ENCODE results near the gene PRKAB2. TPM values are rescaled to one million over a fixed set of nuclear protein-coding genes. Genes with fewer than 3 reads are reported as not detected.
"Not testable (repeated sequence)": the region's sequence is repeated elsewhere in the genome, so short reads cannot be mapped to it uniquely, and the experiment has no call there.

Gene PRKAB2
- total and polyA plus RNA-seq, 5 donors from 2014 or later = 2.4 to 10.4 (median 3.3) TPM

DNA sequence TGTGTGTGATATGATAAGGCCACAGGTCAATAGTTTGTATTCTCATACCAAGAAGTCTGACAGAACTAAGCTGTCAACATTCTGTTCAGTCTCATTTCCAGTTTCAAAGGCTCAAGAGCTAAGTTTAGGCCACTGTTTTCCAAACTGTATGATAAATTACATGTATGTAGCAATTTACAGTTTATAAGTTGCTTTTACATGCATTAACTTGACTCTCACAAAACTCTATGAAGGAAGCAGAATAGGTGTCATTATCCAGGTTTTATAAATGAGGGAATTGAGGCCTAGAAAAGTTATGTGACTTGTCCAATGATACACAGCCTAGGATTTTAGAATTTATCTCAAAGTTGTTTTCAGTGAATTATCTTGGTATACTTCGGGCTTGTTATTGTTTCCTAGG, 29.5 kb upstream of the PRKAB2 start:
- H3K9me3 ChIP-seq (ENCODE audit: control insufficient read depth in 2 of 2, low read length in 2 of 2) = no peaks in the 10 kb centered on the region
- H3K4me1 ChIP-seq (ENCODE audit: control insufficient read depth, insufficient read depth, low read length, poor library complexity, severe bottlenecking) = no peaks in the 10 kb centered on the region
- no peaks in the 10 kb centered on the region for H3K36me3 ChIP-seq (ENCODE audit: control insufficient read depth, insufficient read depth, low read length)
- no peak for ATAC-seq (ENCODE audit: low read depth in 2 of 2)
- Mint-ChIP-seq H3K4me3 (no peak overlapping the region), H3K9me3 (no peaks in the 10 kb centered on the region), H3K27me3 (no peaks in the 10 kb centered on the region), H3K4me1 (peaks cover 0 to 11% (median 3%) of the 10 kb centered on the region in 4 donors), H3K36me3 (peaks cover 21% of the 10 kb centered on the region), H3K27ac (no peak overlapping the region)
- H3K4me3 ChIP-seq (ENCODE audit: low read depth, low read length) = no peak overlapping the region
- H3K27me3 ChIP-seq (ENCODE audit: control insufficient read depth, insufficient read depth, low read length) = no peaks in the 10 kb centered on the region
- H3K27ac ChIP-seq (ENCODE audit: insufficient read depth, low read length, poor library complexity, severe bottlenecking) = no peak overlapping the region
- no peak for DNase-seq

DNA sequence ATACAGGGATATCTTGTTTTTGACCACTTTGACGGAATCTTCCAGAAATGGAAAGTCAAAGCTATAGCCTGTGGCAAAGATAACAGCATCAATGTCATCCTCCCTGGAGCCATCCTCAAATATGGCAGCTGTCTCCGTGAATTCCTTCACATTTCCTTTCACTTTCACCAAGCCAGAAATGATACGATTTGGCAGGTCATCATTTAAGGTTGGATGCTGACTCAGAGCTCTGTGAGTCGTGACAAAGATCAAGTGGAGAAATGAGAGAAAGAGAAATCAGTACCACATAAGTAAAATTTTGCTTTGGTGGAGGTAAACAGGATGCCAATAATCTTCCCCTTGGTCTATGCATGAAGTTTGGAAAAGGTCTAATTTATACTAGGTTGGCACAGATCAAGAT, 29.0 kb upstream of the PRKAB2 start:
- Mint-ChIP-seq H3K27ac (no peak overlapping the region), H3K27me3 (no peaks in the 10 kb centered on the region), H3K9me3 (no peaks in the 10 kb centered on the region), H3K36me3 (peaks cover 24% of the 10 kb centered on the region), H3K4me3 (no peak overlapping the region), H3K4me1 (peaks cover 0 to 14% (median 3%) of the 10 kb centered on the region in 4 donors)
- DNase-seq (no peak), ATAC-seq (ENCODE audit: low read depth in 2 of 2) (no peak)
- Histone ChIP-seq H3K27me3 (ENCODE audit: control insufficient read depth, insufficient read depth, low read length) (no peaks in the 10 kb centered on the region), H3K4me1 (ENCODE audit: control insufficient read depth, insufficient read depth, low read length, poor library complexity, severe bottlenecking) (no peaks in the 10 kb centered on the region), H3K4me3 (ENCODE audit: low read depth, low read length) (no peak overlapping the region), H3K27ac (ENCODE audit: insufficient read depth, low read length, poor library complexity, severe bottlenecking) (no peak overlapping the region), H3K9me3 (ENCODE audit: control insufficient read depth in 2 of 2, low read length in 2 of 2) (no peaks in the 10 kb centered on the region), H3K36me3 (ENCODE audit: control insufficient read depth, insufficient read depth, low read length) (no peaks in the 10 kb centered on the region)

DNA sequence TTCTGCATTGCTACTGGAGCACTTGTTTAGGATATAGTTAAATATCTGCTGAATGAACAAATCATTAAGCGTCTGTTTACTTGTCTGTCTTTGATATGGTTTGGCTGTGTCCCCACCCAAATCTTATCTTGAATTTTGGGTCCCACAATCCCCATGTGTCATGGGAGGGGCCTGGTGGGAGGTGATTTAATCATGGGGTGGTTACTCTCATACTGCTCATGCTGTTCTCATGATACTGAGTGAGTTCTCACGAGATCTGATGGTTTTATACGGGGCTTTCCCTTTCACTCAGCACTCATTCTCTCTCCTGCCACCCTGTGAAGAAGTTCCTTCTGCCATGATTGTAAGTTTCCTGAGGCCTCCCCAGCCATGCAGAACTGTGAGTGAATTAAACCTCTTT, 25.1 kb upstream of the PRKAB2 start:
- H3K4me3 Mint-ChIP-seq; H3K36me3 Mint-ChIP-seq; H3K27ac ChIP-seq (ENCODE audit: insufficient read depth, low read length, poor library complexity, severe bottlenecking); H3K9me3 ChIP-seq (ENCODE audit: control insufficient read depth in 2 of 2, low read length in 2 of 2); H3K27me3 Mint-ChIP-seq; H3K36me3 ChIP-seq (ENCODE audit: control insufficient read depth, insufficient read depth, low read length); H3K4me3 ChIP-seq (ENCODE audit: low read depth, low read length); H3K9me3 Mint-ChIP-seq; DNase-seq; H3K4me1 ChIP-seq (ENCODE audit: control insufficient read depth, insufficient read depth, low read length, poor library complexity, severe bottlenecking); H3K27me3 ChIP-seq (ENCODE audit: control insufficient read depth, insufficient read depth, low read length); ATAC-seq (ENCODE audit: low read depth in 2 of 2); H3K27ac Mint-ChIP-seq: not testable (repeated sequence)
- peaks cover 0 to 11% (median 3%) of the 10 kb centered on the region in 4 donors for H3K4me1 Mint-ChIP-seq

DNA sequence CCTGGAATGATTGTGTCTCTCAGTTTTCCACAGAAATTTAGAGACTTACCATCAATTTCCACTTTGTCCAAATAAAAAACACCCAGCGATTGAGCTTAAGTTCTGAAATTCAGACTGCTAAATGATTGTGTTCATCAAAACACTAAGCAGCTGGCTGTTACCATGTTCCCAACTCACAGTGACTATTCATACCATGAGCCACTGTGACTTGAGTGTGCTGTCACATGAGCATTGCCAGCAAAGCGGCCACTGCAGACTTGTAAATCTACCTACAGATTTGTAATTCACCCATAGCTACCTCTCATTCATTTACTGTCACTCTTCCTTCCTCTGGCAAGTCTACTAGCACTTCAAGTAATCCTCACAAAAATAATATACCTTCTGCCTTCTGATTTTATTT, 17.2 kb upstream of the PRKAB2 start:
- no peaks in the 10 kb centered on the region for H3K4me1 ChIP-seq (ENCODE audit: control insufficient read depth, insufficient read depth, low read length, poor library complexity, severe bottlenecking)
- DNase-seq (no peak), ATAC-seq (ENCODE audit: low read depth in 2 of 2) (no peak)
- H3K4me3 Mint-ChIP-seq = no peak overlapping the region
- no peaks in the 10 kb centered on the region for H3K4me1 Mint-ChIP-seq
- H3K4me3 ChIP-seq (ENCODE audit: low read depth, low read length) = no peak overlapping the region
- peaks cover 0 to 5% (median 0%) of the 10 kb centered on the region in 7 donors for H3K9me3 Mint-ChIP-seq
- no peaks in the 10 kb centered on the region for H3K27me3 Mint-ChIP-seq
- no peak overlapping the region for H3K27ac ChIP-seq (ENCODE audit: insufficient read depth, low read length, poor library complexity, severe bottlenecking)
- H3K27ac Mint-ChIP-seq = no peak overlapping the region
- H3K27me3 ChIP-seq (ENCODE audit: control insufficient read depth, insufficient read depth, low read length) = no peaks in the 10 kb centered on the region
- no peaks in the 10 kb centered on the region for H3K36me3 Mint-ChIP-seq
- no peaks in the 10 kb centered on the region for H3K9me3 ChIP-seq (ENCODE audit: control insufficient read depth in 2 of 2, low read length in 2 of 2)
- H3K36me3 ChIP-seq (ENCODE audit: control insufficient read depth, insufficient read depth, low read length) = no peaks in the 10 kb centered on the region

DNA sequence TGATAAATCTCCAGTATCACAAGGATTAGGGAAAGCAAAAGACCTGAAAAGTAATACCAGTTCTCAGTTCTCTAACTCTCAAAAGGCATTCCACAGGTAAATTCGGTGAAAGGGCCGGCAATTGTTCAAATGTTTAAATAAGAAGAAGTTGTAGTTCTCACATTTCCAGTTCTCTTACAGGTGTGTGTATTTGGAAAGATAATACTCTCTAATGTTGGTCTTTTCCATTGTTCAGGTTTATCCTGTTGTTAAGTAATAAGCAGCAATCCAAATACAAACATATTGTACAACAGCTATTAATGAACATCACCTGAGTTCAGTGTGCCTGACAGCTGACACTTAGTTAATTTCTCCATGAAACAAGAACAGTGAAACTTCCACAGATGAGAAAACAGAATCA, 13.2 kb upstream of the PRKAB2 start:
- no peaks in the 10 kb centered on the region for H3K4me1 ChIP-seq (ENCODE audit: control insufficient read depth, insufficient read depth, low read length, poor library complexity, severe bottlenecking)
- no peak for ATAC-seq (ENCODE audit: low read depth in 2 of 2)
- Mint-ChIP-seq H3K27ac (no peak overlapping the region), H3K4me3 (no peak overlapping the region), H3K4me1 (no peaks in the 10 kb centered on the region), H3K27me3 (no peaks in the 10 kb centered on the region), H3K36me3 (no peaks in the 10 kb centered on the region), H3K9me3 (peaks cover 0 to 4% (median 0%) of the 10 kb centered on the region in 7 donors)
- H3K4me3 ChIP-seq (ENCODE audit: low read depth, low read length) = no peak overlapping the region
- no peaks in the 10 kb centered on the region for H3K36me3 ChIP-seq (ENCODE audit: control insufficient read depth, insufficient read depth, low read length)
- H3K27me3 ChIP-seq (ENCODE audit: control insufficient read depth, insufficient read depth, low read length) = no peaks in the 10 kb centered on the region
- DNase-seq = no peak
- no peak overlapping the region for H3K27ac ChIP-seq (ENCODE audit: insufficient read depth, low read length, poor library complexity, severe bottlenecking)
- H3K9me3 ChIP-seq (ENCODE audit: control insufficient read depth in 2 of 2, low read length in 2 of 2) = no peaks in the 10 kb centered on the region

DNA sequence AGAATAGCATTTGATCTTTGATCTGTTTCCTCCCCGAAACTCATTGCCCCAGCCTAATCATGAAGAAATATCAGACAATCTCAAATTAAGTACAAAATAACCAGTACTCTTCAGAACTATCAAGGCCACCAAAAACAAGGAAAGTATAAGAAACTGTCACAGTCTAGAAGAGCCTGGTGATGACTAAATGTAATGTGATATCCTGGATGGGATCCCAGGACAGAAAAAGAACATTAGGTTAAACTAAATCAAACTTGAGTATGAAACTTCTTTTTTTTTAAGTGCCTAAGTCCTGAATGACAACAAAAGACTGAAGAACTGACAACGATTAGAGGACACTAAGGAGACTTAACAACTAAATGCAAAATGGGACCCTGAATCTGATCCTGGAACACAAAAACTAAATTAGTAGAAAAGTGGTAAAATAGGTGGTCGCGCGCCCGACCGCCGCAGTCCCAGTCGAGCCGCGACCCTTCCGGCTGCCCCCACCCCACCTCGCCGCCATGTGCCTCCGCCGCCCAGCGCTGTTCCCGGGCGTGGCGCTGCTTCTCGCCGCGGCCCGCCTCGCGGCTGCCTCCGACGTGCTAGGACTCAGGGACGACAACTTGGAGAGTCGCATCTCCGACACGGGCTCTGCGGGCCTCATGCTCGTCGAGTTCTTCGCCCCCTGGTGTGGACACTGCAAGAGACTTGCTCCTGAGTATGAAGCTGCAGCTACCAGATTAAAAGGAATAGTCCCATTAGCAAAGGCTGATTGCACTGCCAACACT, 5.5 kb upstream of the PRKAB2 start:
- no peaks in the 10 kb centered on the region for H3K27me3 ChIP-seq (ENCODE audit: control insufficient read depth, insufficient read depth, low read length)
- Mint-ChIP-seq H3K4me3 (peak overlapping the region in 1 of 4 donors; percentile 6), H3K9me3 (peaks cover 0 to 22% (median 8%) of the 10 kb centered on the region in 7 donors), H3K27me3 (peaks cover 2% of the 10 kb centered on the region), H3K36me3 (peaks cover 31% of the 10 kb centered on the region), H3K27ac (no peak overlapping the region), H3K4me1 (peaks cover 4 to 16% (median 13%) of the 10 kb centered on the region in 4 donors)
- H3K27ac ChIP-seq (ENCODE audit: insufficient read depth, low read length, poor library complexity, severe bottlenecking) = no peak overlapping the region
- no peaks in the 10 kb centered on the region for H3K36me3 ChIP-seq (ENCODE audit: control insufficient read depth, insufficient read depth, low read length)
- ATAC-seq (ENCODE audit: low read depth in 2 of 2) (no peak), DNase-seq (no peak)
- H3K9me3 ChIP-seq (ENCODE audit: control insufficient read depth in 2 of 2, low read length in 2 of 2) = no peaks in the 10 kb centered on the region
- no peaks in the 10 kb centered on the region for H3K4me1 ChIP-seq (ENCODE audit: control insufficient read depth, insufficient read depth, low read length, poor library complexity, severe bottlenecking)
- no peak overlapping the region for H3K4me3 ChIP-seq (ENCODE audit: low read depth, low read length)

DNA sequence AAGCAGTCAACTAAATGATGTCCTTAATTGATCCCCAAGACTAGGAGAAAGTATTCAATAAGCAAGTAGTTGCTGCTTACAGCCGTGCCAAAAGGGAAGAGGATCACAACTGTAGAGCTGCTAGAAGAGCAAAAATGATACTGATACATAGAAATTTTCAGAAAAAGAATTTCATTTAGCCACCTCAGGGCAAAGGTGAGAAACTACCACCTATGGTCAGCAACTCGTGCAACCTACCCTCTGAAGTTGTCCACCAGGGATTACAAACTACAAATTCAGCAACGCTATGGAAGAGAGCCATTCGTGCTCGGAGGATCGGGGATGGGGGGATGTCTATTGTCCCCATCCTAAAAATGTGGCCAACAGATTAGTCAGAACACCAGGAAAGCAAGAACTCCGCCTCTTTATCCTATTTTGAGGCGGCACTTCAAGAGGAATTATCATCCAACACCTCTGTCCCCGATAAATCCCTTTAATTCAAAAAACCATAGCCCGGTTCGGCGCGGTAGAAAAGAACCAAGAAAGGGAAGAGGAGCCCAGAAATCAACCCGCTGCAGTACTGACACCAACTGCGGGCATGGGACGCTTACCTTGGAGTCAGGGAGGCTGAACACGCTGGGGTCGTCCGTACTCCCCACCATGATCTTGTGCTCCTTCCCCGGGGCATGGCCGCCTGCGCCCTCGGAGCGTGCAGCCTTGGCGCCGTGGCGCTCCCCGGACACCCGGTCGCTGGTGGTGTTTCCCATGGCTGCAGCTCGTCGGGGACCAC, 687 bp downstream of the PRKAB2 start:
- Mint-ChIP-seq H3K4me3 (peak overlapping the region; percentile 92 to 100 (median 96)), H3K9me3 (peaks cover 0 to 4% (median 0%) of the 10 kb centered on the region in 7 donors), H3K27me3 (peaks cover 4% of the 10 kb centered on the region), H3K36me3 (peaks cover 18% of the 10 kb centered on the region), H3K4me1 (peaks cover 28 to 44% (median 35%) of the 10 kb centered on the region in 4 donors), H3K27ac (peak overlapping the region; percentile 21 to 91 (median 91))
- Histone ChIP-seq H3K4me3 (ENCODE audit: low read depth, low read length) (peak overlapping the region; percentile 90), H3K36me3 (ENCODE audit: control insufficient read depth, insufficient read depth, low read length) (peaks cover 10% of the 10 kb centered on the region), H3K9me3 (ENCODE audit: control insufficient read depth in 2 of 2, low read length in 2 of 2) (no peaks in the 10 kb centered on the region), H3K4me1 (ENCODE audit: control insufficient read depth, insufficient read depth, low read length, poor library complexity, severe bottlenecking) (peaks cover 14% of the 10 kb centered on the region), H3K27ac (ENCODE audit: insufficient read depth, low read length, poor library complexity, severe bottlenecking) (peak overlapping the region; percentile 76), H3K27me3 (ENCODE audit: control insufficient read depth, insufficient read depth, low read length) (no peaks in the 10 kb centered on the region)
- ATAC-seq (ENCODE audit: low read depth in 2 of 2) (no peak), DNase-seq (peak in 1 of 3 donors; percentile 14)

Measured in CD4-positive, CD25-positive, alpha-beta regulatory T cell (primary cell).